GM23338 (cell line): ENCODE data around the gene ZNF630.

ENCODE experiments used
- CREB1 ChIP-seq: fragments of 250-450 bp; sonication (Bioruptor Pico); IDR thresholded peaks from 2 replicates; pipeline ENCODE4 v1.5.0; 2020; ENCODE audit warnings: low read depth, mild to moderate bottlenecking, moderate library complexity
- EZH2 ChIP-seq: fragments of 200-600 bp; sonication (generic); IDR thresholded peaks from one replicate; pipeline ENCODE4 v1.8.0; 2017; ENCODE audit warnings: antibody characterized with exemption, mild to moderate bottlenecking, low read depth; ENCODE audit not compliant: unreplicated experiment
- EZH2phosphoT487 ChIP-seq: fragments of 200-600 bp; sonication (generic); IDR thresholded peaks from one replicate; pipeline ENCODE4 v1.8.1; 2018; ENCODE audit warnings: antibody characterized with exemption; ENCODE audit not compliant: unreplicated experiment
- JUNB ChIP-seq: IDR thresholded peaks from one replicate; pipeline ENCODE4 v1.6.1; 2016; ENCODE audit warnings: antibody characterized with exemption; ENCODE audit not compliant: unreplicated experiment
- POLR2AphosphoS5 ChIP-seq: IDR thresholded peaks from 2 replicates; pipeline ENCODE4 v1.6.1; 2016; ENCODE audit warnings: antibody characterized with exemption, low read depth
- ZNF331 ChIP-seq: fragments of 250-450 bp; sonication (Bioruptor Pico); IDR thresholded peaks from 2 replicates; pipeline ENCODE4 v1.5.0; 2020; ENCODE audit warnings: low read depth, mild to moderate bottlenecking, moderate library complexity
- TF ChIP-seq, protein P1 (sequence below), 2 experiments: fragments of 200-600 bp in 1 of 2; sonication (generic) in 1 of 2; conservative IDR thresholded peaks; 2 replicates each; pipeline versions ENCODE4 v1.5.1 to v1.6.1; 2016 to 2017; ENCODE audit warnings: antibody characterized with exemption in 2 of 2, low read depth in 2 of 2, mild to moderate bottlenecking in 2 of 2, moderate library complexity in 1 of 2
- TF ChIP-seq, protein P2 (sequence below): IDR thresholded peaks from one replicate; pipeline ENCODE4 v1.6.1; 2018; ENCODE audit warnings: antibody characterized with exemption; ENCODE audit not compliant: unreplicated experiment

DNA sequence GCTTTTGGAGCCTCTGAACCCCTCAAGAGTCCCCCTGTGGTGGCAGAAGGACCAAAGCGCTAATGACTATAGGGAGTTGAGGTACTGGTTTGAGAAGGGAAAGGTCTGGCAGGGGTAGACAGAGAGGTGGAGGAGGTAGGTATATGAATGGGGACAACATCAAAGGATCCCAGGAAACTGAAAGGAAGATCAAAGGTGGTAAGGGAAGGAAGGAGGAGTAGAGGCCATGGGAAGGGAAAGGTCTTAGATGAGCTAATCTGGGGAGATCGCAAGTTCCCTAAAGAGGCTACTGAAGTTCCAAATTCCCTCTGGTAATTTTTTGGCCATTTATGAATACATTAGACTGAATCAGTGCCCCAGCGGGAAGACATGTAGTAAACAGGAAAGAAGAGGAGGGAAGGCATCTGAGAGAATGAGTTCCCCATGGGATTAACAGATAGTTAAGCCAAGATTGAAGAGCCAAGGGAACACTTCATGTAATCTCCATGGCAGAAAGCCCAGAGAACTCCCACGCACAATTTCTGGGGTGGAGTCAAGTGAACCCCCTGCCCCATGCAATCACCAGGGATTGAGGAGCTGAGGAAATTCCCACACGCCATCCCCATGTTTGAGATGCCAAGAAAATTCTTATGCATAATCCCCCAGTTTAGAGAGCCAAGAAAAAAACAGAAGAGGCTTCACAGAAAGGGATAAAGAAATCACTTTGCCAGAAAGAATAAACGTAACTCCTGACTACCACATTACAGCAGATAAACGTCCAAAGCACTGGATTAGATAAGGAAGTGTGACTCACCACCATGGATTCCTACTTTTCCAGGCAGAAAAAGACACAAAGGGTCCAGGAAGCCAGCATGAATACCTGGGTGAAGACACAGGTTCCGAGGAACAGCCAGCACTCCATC is 25.8 kb downstream of the ZNF630 start:
- TF ChIP-seq POLR2AphosphoS5: no peak
- TF ChIP-seq ZNF331: no peak
- TF ChIP-seq, protein P1, sequence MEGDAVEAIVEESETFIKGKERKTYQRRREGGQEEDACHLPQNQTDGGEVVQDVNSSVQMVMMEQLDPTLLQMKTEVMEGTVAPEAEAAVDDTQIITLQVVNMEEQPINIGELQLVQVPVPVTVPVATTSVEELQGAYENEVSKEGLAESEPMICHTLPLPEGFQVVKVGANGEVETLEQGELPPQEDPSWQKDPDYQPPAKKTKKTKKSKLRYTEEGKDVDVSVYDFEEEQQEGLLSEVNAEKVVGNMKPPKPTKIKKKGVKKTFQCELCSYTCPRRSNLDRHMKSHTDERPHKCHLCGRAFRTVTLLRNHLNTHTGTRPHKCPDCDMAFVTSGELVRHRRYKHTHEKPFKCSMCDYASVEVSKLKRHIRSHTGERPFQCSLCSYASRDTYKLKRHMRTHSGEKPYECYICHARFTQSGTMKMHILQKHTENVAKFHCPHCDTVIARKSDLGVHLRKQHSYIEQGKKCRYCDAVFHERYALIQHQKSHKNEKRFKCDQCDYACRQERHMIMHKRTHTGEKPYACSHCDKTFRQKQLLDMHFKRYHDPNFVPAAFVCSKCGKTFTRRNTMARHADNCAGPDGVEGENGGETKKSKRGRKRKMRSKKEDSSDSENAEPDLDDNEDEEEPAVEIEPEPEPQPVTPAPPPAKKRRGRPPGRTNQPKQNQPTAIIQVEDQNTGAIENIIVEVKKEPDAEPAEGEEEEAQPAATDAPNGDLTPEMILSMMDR (conservative IDR thresholded peaks at IDR 0.05; ENCODE audit: low read depth in 2 of 2): no peak
- no peak for TF ChIP-seq JUNB
- TF ChIP-seq EZH2phosphoT487: no peak
- no peak for TF ChIP-seq EZH2
- TF ChIP-seq, protein P2, sequence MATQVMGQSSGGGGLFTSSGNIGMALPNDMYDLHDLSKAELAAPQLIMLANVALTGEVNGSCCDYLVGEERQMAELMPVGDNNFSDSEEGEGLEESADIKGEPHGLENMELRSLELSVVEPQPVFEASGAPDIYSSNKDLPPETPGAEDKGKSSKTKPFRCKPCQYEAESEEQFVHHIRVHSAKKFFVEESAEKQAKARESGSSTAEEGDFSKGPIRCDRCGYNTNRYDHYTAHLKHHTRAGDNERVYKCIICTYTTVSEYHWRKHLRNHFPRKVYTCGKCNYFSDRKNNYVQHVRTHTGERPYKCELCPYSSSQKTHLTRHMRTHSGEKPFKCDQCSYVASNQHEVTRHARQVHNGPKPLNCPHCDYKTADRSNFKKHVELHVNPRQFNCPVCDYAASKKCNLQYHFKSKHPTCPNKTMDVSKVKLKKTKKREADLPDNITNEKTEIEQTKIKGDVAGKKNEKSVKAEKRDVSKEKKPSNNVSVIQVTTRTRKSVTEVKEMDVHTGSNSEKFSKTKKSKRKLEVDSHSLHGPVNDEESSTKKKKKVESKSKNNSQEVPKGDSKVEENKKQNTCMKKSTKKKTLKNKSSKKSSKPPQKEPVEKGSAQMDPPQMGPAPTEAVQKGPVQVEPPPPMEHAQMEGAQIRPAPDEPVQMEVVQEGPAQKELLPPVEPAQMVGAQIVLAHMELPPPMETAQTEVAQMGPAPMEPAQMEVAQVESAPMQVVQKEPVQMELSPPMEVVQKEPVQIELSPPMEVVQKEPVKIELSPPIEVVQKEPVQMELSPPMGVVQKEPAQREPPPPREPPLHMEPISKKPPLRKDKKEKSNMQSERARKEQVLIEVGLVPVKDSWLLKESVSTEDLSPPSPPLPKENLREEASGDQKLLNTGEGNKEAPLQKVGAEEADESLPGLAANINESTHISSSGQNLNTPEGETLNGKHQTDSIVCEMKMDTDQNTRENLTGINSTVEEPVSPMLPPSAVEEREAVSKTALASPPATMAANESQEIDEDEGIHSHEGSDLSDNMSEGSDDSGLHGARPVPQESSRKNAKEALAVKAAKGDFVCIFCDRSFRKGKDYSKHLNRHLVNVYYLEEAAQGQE: no peak
- TF ChIP-seq CREB1 (CRISPR knock-in tag): no peak
